Testis (tissue), 3 donors: ENCODE results near the gene MBD3L4. TPM values are rescaled to one million over a fixed set of nuclear protein-coding genes. Genes with fewer than 3 reads are reported as not detected.
"Not testable (repeated sequence)": the region's sequence is repeated elsewhere in the genome, so short reads cannot be mapped to it uniquely, and the experiment has no call there.

ENCODE experiments used
- DNase-seq: peaks from one replicate; pipeline ENCODE4 v3.0.0-alpha.2; 2019
- H3K27ac ChIP-seq, 2 donors: fragments of 200-600 bp; sonication (generic); one replicate each; pipeline ENCODE4 v1.5.1; 2019
- H3K27me3 ChIP-seq: fragments of 200-600 bp; sonication (generic); one replicate; pipeline ENCODE4 v1.5.1; 2019
- H3K36me3 ChIP-seq: fragments of 200-600 bp; sonication (generic); one replicate; pipeline ENCODE4 v1.5.1; 2017; ENCODE audit warnings: low read depth; ENCODE audit errors: missing control alignments
- H3K4me1 ChIP-seq: fragments of 200-600 bp; sonication (generic); one replicate; pipeline ENCODE4 v1.5.1; 2019
- H3K4me3 ChIP-seq, 2 donors: fragments of 200-600 bp; sonication (generic); one replicate each; pipeline ENCODE4 v1.5.1; 2017 to 2019
- H3K9me3 ChIP-seq: fragments of 200-600 bp; sonication (generic); one replicate; pipeline ENCODE4 v1.5.1; 2017
- WGBS, 2 donors: methylation state at CpG; one replicate each; pipeline ENCODE4 v1.1.5; 2018; 5-methylcytosine and 5-hydroxymethylcytosine counted together
- intact Hi-C: fragments of 100-400 bp; cut with DNase I; formaldehyde crosslinking; loops from one replicate; pipeline ENCODE4 v1.15.1; 2023; ENCODE audit warnings: low total_unique reads
- polyA plus RNA-seq: library from polyadenylated mRNA; stranded (reverse); fragments of 350-450 nt; fragmentation: Illumina TruSeq; extraction: RNeasy Lipid Tissue Mini Kit (QIAGEN cat#74804); gene quantifications from one replicate; pipeline ENCODE4 v1.2.3, GENCODE V29; 2014; ENCODE audit warnings: low read depth, low replicate concordance; ENCODE audit not compliant: insufficient read depth
- total RNA-seq, 2 donors: library from RNA; depleted of rRNA; stranded (reverse); fragments of >200 nt; gene quantifications; one replicate each; pipeline ENCODE4 v1.2.3, GENCODE V29; 2016

The MBD3L4 gene
- total and polyA plus RNA-seq, 3 donors from 2014 or later, result not detected

- H3K27me3 ChIP-seq, H3K4me1 ChIP-seq, H3K36me3 ChIP-seq, DNase-seq, H3K9me3 ChIP-seq, H3K27ac ChIP-seq, intact Hi-C loops, H3K4me3 ChIP-seq: not testable (repeated sequence)
- 94 to 100% methylated on average over 3 to 14 of the region's 14 CpGs for WGBS, 2 donors
Measured at GRCh38 chr19:7055679-7056078, 15.7 kb upstream of the MBD3L4 start.

- DNase-seq, H3K27ac ChIP-seq, H3K36me3 ChIP-seq, H3K27me3 ChIP-seq, intact Hi-C loops, H3K9me3 ChIP-seq, H3K4me3 ChIP-seq, H3K4me1 ChIP-seq: not testable (repeated sequence)
- WGBS, 2 donors, result 91 to 94% methylated on average over 10 to 14 of the region's 14 CpGs
Measured at GRCh38 chr19:7054635-7055368, 14.8 kb upstream of the MBD3L4 start.

GRCh38 chr19:7052896-7053295, 12.9 kb upstream of the MBD3L4 start:
- H3K4me3 ChIP-seq, DNase-seq, H3K36me3 ChIP-seq, H3K27ac ChIP-seq, H3K27me3 ChIP-seq, H3K4me1 ChIP-seq, H3K9me3 ChIP-seq, intact Hi-C loops: not testable (repeated sequence)
- WGBS, 2 donors, result 89 to 91% methylated on average over 7 of the region's 7 CpGs

DNA sequence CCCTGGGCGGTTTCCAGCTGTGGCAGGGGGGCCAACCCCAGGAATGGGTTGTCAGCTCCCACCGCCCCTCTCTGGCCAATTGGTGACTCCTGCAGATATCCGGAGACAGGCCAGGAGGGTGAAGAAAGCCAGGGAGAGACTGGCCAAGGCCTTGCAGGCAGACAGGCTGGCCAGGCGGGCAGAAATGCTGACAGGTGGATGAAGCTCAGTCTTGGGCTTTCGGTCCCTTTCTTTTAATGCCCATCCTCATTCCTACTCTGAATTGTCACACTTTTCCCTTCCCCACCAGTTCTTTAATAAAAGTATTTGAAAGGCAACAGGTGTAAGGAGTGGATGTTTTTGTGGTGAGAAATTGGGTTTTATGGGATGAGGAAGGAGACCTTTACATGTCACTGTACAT, 11.4 kb upstream of the MBD3L4 start:
- intact Hi-C loops, H3K36me3 ChIP-seq, H3K27me3 ChIP-seq, H3K27ac ChIP-seq, H3K4me1 ChIP-seq, H3K4me3 ChIP-seq, H3K9me3 ChIP-seq, DNase-seq: not testable (repeated sequence)
- WGBS, 2 donors, result 85% methylated on average over 3 of the region's 5 CpGs; no CpG with 5 or more reads in 1 of the 2 donors

DNA sequence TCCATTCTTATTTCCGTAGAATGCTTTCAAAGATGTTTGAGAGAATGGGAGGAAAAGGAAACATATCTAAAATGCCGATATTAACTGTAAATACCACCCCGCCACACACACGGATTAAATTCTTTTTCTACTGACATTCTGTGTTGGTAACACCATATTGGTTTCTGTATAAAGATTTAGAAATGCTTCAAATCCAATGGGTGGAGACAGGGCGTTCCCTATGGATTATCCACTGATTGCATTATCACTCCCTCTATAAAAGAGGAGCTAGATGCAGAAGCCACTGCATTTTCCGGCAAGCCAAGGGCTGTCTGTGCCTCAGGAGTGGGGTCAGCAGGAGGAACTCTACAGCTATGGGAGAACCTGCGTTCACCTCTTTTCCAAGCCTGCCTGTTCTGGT, 9.0 kb upstream of the MBD3L4 start, which contains the start of gene MBD3L2:
Gene MBD3L2 (plus strand): TSS at position 301 of the 400 bp plus-strand sequence. CDS start 53 bp downstream, at position 354.
- H3K4me3 ChIP-seq, H3K36me3 ChIP-seq, H3K4me1 ChIP-seq, H3K9me3 ChIP-seq, intact Hi-C loops, H3K27me3 ChIP-seq, H3K27ac ChIP-seq, DNase-seq: not testable (repeated sequence)
- WGBS, 2 donors, result no CpG with 5 or more reads among the region's 7 CpGs

- H3K4me1 ChIP-seq, H3K4me3 ChIP-seq, intact Hi-C loops, DNase-seq, H3K27ac ChIP-seq, H3K36me3 ChIP-seq, H3K27me3 ChIP-seq, H3K9me3 ChIP-seq: not testable (repeated sequence)
- no CpG with 5 or more reads among the region's 2 CpGs for WGBS, 2 donors
Measured at GRCh38 chr19:7041563-7041962, 1.6 kb upstream of the MBD3L4 start.

DNA sequence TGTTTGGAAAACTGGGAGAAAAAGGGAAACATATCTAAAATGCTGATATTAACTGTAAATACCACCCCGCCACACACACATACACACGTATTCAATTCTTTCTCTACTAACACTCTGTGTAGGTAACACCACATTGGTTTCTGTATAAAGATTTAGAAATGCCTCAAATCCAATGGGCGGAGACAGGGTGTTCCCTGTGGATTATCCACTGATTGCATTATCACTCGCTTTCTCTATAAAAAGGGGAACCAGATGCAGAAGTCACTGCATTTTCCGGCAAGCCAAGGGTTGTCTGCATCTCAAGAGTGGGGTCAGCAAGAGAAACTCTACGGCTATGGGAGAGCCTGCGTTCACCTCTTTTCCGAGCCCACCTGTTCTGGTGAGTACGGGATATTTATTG, 9.7 kb downstream of the MBD3L4 start, which contains the start of gene MBD3L5:
Gene MBD3L5 (plus strand): TSS at position 301 of the 400 bp plus-strand sequence. CDS start 34 bp downstream, at position 335.
- WGBS, 2 donors, result 89% methylated on average over 1 of the region's 9 CpGs; no CpG with 5 or more reads in 1 of the 2 donors
- H3K36me3 ChIP-seq, H3K9me3 ChIP-seq, DNase-seq, H3K4me3 ChIP-seq, H3K27me3 ChIP-seq, H3K4me1 ChIP-seq, H3K27ac ChIP-seq, intact Hi-C loops: not testable (repeated sequence)

DNA sequence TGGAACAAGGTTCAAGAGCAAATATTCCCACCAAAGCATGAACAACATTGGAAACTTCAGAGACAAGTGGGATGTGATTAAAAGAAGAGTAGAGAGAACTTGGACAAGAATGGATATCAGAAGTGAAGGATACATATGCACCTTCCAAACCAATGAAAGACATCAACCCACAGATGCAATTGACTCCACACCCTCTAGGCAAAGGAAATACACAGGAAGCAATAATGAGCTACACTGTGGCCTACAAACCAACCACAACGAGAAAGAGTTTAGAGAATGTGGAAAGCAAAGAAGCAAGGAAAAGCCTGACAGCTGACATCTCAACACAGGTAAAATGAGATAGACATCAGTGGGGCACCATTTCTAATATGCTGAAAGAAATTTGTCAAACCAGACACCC, 11.2 kb downstream of the MBD3L4 start:
- H3K4me1 ChIP-seq, DNase-seq, intact Hi-C loops, H3K36me3 ChIP-seq, H3K4me3 ChIP-seq, H3K27me3 ChIP-seq, H3K9me3 ChIP-seq, H3K27ac ChIP-seq: not testable (repeated sequence)
- no CpG with 5 or more reads among the region's 1 CpG for WGBS, 2 donors

DNA sequence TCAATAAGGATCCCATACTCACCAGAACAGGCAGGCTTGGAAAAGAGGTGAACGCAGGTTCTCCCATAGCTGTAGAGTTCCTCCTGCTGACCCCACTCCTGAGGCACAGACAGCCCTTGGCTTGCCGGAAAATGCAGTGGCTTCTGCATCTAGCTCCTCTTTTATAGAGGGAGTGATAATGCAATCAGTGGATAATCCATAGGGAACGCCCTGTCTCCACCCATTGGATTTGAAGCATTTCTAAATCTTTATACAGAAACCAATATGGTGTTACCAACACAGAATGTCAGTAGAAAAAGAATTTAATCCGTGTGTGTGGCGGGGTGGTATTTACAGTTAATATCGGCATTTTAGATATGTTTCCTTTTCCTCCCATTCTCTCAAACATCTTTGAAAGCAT, 18.6 kb downstream of the MBD3L4 start, which contains the start of gene MBD3L2B:
Gene MBD3L2B (minus strand): TSS at position 101 of the 400 bp plus-strand sequence. CDS start 34 bp downstream, at position 67.
- H3K36me3 ChIP-seq, H3K4me3 ChIP-seq, DNase-seq, H3K9me3 ChIP-seq, intact Hi-C loops, H3K4me1 ChIP-seq, H3K27ac ChIP-seq, H3K27me3 ChIP-seq: not testable (repeated sequence)
- WGBS, 2 donors, result no CpG with 5 or more reads among the region's 6 CpGs
